Measurements from ENCODE around the gene SLC12A1.
A peak's percentile ranks its signal among the peaks of the same experiment; 100 is the strongest.

SLC12A1 gene

GRCh38 chr15:48205981-48206380 is at the start of gene SLC12A1:
Gene SLC12A1, plus strand, starts transcription at chr15:48206302. Its CDS starts 1,418 bp downstream, at chr15:48207720.
- in situ Hi-C loops (cut with HindIII; ENCODE audit: low sequenced_read_pairs) = no loop called here
- no peak for DNase-seq (ENCODE audit: low read depth, low spot score)
- TF ChIP-seq CTCF (IDR thresholded peaks at IDR 0.05; ENCODE audit: low read depth, low read length) = no peak
- no peak within 1 kb of the TSS for H3K4me3 ChIP-seq (ENCODE audit: low read depth, low read length)

DNA sequence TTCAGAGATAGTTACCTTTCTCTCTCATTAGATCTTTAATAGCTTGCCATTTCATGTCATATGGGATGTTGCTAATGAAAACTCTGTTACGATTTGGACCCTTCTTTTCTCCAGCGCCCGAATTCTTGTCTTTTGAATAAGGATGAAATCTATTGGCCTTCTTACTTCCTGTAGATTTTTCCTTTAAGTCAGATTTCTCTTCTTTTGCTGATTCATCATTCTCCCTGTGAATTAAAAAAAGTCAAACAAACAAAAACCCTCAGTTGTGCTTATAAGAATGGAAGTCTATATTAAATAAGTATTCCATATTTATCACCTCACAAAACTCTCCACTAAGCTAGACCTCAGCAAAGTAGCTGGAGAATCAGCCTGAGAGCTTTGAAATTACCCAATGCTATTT is 37.5 kb upstream of the SLC12A1 start:
- no peak for DNase-seq (ENCODE audit: low read depth, low spot score)
- in situ Hi-C loops (cut with HindIII; ENCODE audit: low sequenced_read_pairs) = no loop called here
- H3K4me3 ChIP-seq (ENCODE audit: low read depth, low read length) = no peak overlapping the region
- TF ChIP-seq CTCF (IDR thresholded peaks at IDR 0.05; ENCODE audit: low read depth, low read length) = no peak

GRCh38 chr15:48170981-48171380 is 35.1 kb upstream of the SLC12A1 start:
- no peak overlapping the region for H3K4me3 ChIP-seq (ENCODE audit: low read depth, low read length)
- no peak for DNase-seq (ENCODE audit: low read depth, low spot score)
- no peak for TF ChIP-seq CTCF (IDR thresholded peaks at IDR 0.05; ENCODE audit: low read depth, low read length)
- in situ Hi-C loops (cut with HindIII; ENCODE audit: low sequenced_read_pairs) = no loop called here

- H3K4me3 ChIP-seq (ENCODE audit: low read depth, low read length) = no peak overlapping the region
- DNase-seq (ENCODE audit: low read depth, low spot score) = no peak
- in situ Hi-C loops (cut with HindIII; ENCODE audit: low sequenced_read_pairs) = no loop called here
- TF ChIP-seq CTCF (IDR thresholded peaks at IDR 0.05; ENCODE audit: low read depth, low read length) = no peak
Measured at GRCh38 chr15:48175126-48175525, 31.0 kb upstream of the SLC12A1 start.

- DNase-seq (ENCODE audit: low read depth, low spot score) = peak; percentile 17
- TF ChIP-seq CTCF (IDR thresholded peaks at IDR 0.05; ENCODE audit: low read depth, low read length) = no peak
- no peak overlapping the region for H3K4me3 ChIP-seq (ENCODE audit: low read depth, low read length)
- in situ Hi-C loops (cut with HindIII; ENCODE audit: low sequenced_read_pairs) = no loop called here
Measured at GRCh38 chr15:48176112-48176511, 30.0 kb upstream of the SLC12A1 start.

GRCh38 chr15:48176957-48177356 is 29.1 kb upstream of the SLC12A1 start:
- TF ChIP-seq CTCF (IDR thresholded peaks at IDR 0.05; ENCODE audit: low read depth, low read length) = no peak
- H3K4me3 ChIP-seq (ENCODE audit: low read depth, low read length) = peak overlapping the region; percentile 58
- DNase-seq (ENCODE audit: low read depth, low spot score) = no peak
- in situ Hi-C loops (cut with HindIII; ENCODE audit: low sequenced_read_pairs) = no loop called here

- H3K4me3 ChIP-seq (ENCODE audit: low read depth, low read length) = peak overlapping the region; percentile 58
- in situ Hi-C loops (cut with HindIII; ENCODE audit: low sequenced_read_pairs) = no loop called here
- peak; percentile 80 for DNase-seq (ENCODE audit: low read depth, low spot score)
Measured at GRCh38 chr15:48177383-48177765, 28.7 kb upstream of the SLC12A1 start.

More at GRCh38 chr15:48177383-48177765, 28.7 kb upstream of the SLC12A1 start:
- TF ChIP-seq CTCF (IDR thresholded peaks at IDR 0.05; ENCODE audit: low read depth, low read length) = no peak
